GM23338 (cell line): ENCODE data around the gene CACTIN. TPM values are rescaled to one million over a fixed set of nuclear protein-coding genes. Genes with fewer than 3 reads are reported as not detected.

Experiments used
- ATAC-seq: fragments of 200-7000 bp; cut with Tn5 transposase; 3 replicates; pipeline ENCODE4 v1.9.1; 2020
- DNase-seq: peaks from one replicate; pipeline ENCODE4 v3.0.0-alpha.2; 2015; ENCODE audit warnings: low spot score
- H2AFZ ChIP-seq: fragments of 200-600 bp; sonication (generic); 2 replicates; pipeline ENCODE4 v1.8.0; 2016; ENCODE audit warnings: antibody characterized with exemption, mild to moderate bottlenecking, moderate library complexity
- H3F3A ChIP-seq: fragments of 200-600 bp; sonication (generic); replicated peaks from 2 replicates; pipeline ENCODE4 v1.8.0; 2017; ENCODE audit warnings: antibody characterized with exemption, mixed run types, low read depth
- H3K27ac ChIP-seq: fragments of 200-600 bp; sonication (generic); 2 replicates; pipeline ENCODE4 v1.6.1; 2016; ENCODE audit warnings: low read depth
- H3K27me3 ChIP-seq: fragments of 200-600 bp; sonication (generic); 2 replicates; pipeline ENCODE4 v1.8.0; 2016; ENCODE audit warnings: mild to moderate bottlenecking, mixed run types, moderate library complexity; ENCODE audit not compliant: insufficient read depth
- H3K36me3 ChIP-seq: fragments of 200-600 bp; sonication (generic); 2 replicates; pipeline ENCODE4 v1.8.0; 2016; ENCODE audit warnings: mild to moderate bottlenecking; ENCODE audit not compliant: insufficient read depth
- H3K4me1 ChIP-seq: fragments of 200-600 bp; sonication (generic); 2 replicates; pipeline ENCODE4 v1.8.0; 2016; ENCODE audit warnings: mild to moderate bottlenecking, moderate library complexity; ENCODE audit not compliant: insufficient read depth
- H3K4me2 ChIP-seq: fragments of 200-600 bp; sonication (generic); 2 replicates; pipeline ENCODE4 v1.7.1; 2017; ENCODE audit warnings: mixed run types
- H3K4me3 ChIP-seq: fragments of 200-600 bp; sonication (generic); 2 replicates; pipeline ENCODE4 v1.6.1; 2016; ENCODE audit warnings: mixed run types
- H3K79me2 ChIP-seq: fragments of 200-600 bp; sonication (generic); replicated peaks from 2 replicates; pipeline ENCODE4 v1.8.0; 2017; ENCODE audit warnings: mild to moderate bottlenecking; ENCODE audit not compliant: insufficient read depth
- H3K9me2 ChIP-seq: fragments of 200-600 bp; sonication (generic); 2 replicates; pipeline ENCODE4 v1.8.0; 2017; ENCODE audit not compliant: insufficient read depth
- H4K20me1 ChIP-seq: fragments of 200-600 bp; sonication (generic); replicated peaks from 2 replicates; pipeline ENCODE4 v1.8.0; 2017; ENCODE audit warnings: mild to moderate bottlenecking; ENCODE audit not compliant: insufficient read depth
- H3K27ac Mint-ChIP-seq: 2 replicates; pipeline ENCODE4 v1.8.0; 2020; ENCODE audit warnings: inconsistent platforms, mild to moderate bottlenecking, moderate library complexity, mixed read lengths
- H3K27me3 Mint-ChIP-seq: 3 replicates; pipeline ENCODE4 v1.8.0; 2022; ENCODE audit warnings: low read depth, mild to moderate bottlenecking, moderate library complexity, mixed read lengths, inconsistent platforms; ENCODE audit not compliant: insufficient read depth, poor library complexity
- H3K36me3 Mint-ChIP-seq: 3 replicates; pipeline ENCODE4 v1.8.0; 2021; ENCODE audit warnings: low read depth, mild to moderate bottlenecking, inconsistent platforms, moderate library complexity, mixed read lengths
- H3K4me1 Mint-ChIP-seq: 3 replicates; pipeline ENCODE4 v1.8.0; 2020; ENCODE audit warnings: mild to moderate bottlenecking, inconsistent platforms, mixed read lengths
- H3K4me3 Mint-ChIP-seq: 3 replicates; pipeline ENCODE4 v1.8.0; 2021; ENCODE audit warnings: moderate library complexity, mild to moderate bottlenecking, inconsistent platforms, mixed read lengths
- H3K9me3 Mint-ChIP-seq: 3 replicates; pipeline ENCODE4 v1.8.0; 2020; ENCODE audit warnings: moderate library complexity, mild to moderate bottlenecking, inconsistent platforms, mixed read lengths
- CREB1 ChIP-seq: fragments of 250-450 bp; sonication (Bioruptor Pico); IDR thresholded peaks from 2 replicates; pipeline ENCODE4 v1.5.0; 2020; ENCODE audit warnings: low read depth, mild to moderate bottlenecking, moderate library complexity
- JUNB ChIP-seq: IDR thresholded peaks from one replicate; pipeline ENCODE4 v1.6.1; 2016; ENCODE audit warnings: antibody characterized with exemption; ENCODE audit not compliant: unreplicated experiment
- NANOG ChIP-seq: IDR thresholded peaks from 2 replicates; pipeline ENCODE4 v1.6.1; 2016; ENCODE audit warnings: antibody characterized with exemption, borderline replicate concordance
- POLR2AphosphoS5 ChIP-seq: IDR thresholded peaks from 2 replicates; pipeline ENCODE4 v1.6.1; 2016; ENCODE audit warnings: antibody characterized with exemption, low read depth
- REST ChIP-seq: IDR thresholded peaks from one replicate; pipeline ENCODE4 v1.6.1; 2018; ENCODE audit warnings: antibody characterized with exemption; ENCODE audit not compliant: unreplicated experiment
- STAT1 ChIP-seq: IDR thresholded peaks from one replicate; pipeline ENCODE4 v1.6.1; 2016; ENCODE audit warnings: antibody characterized with exemption; ENCODE audit not compliant: unreplicated experiment
- ZNF114 ChIP-seq: fragments of 250-450 bp; sonication (Bioruptor Pico); IDR thresholded peaks from 2 replicates; pipeline ENCODE4 v1.5.0; 2020; ENCODE audit warnings: mild to moderate bottlenecking, moderate library complexity
- ZNF331 ChIP-seq: fragments of 250-450 bp; sonication (Bioruptor Pico); IDR thresholded peaks from 2 replicates; pipeline ENCODE4 v1.5.0; 2020; ENCODE audit warnings: low read depth, mild to moderate bottlenecking, moderate library complexity
- polyA plus RNA-seq: library from polyadenylated mRNA; unstranded; fragments of >200 nt; fragmentation: Nextera tagmentation; extraction: Ambion mirVana; gene quantifications from 2 replicates; pipeline ENCODE4 v1.2.1, GENCODE V29; 2016
- total RNA-seq: library from RNA; depleted of rRNA; stranded (reverse); fragments of >200 nt; shearing (Covaris generic); gene quantifications from 2 replicates; pipeline ENCODE4 v1.2.3, GENCODE V29; 2014
- TF ChIP-seq, protein P1 (sequence below), 2 experiments: fragments of 200-600 bp in 1 of 2; sonication (generic) in 1 of 2; conservative IDR thresholded peaks; 2 replicates each; pipeline versions ENCODE4 v1.5.1 to v1.6.1; 2016 to 2017; ENCODE audit warnings: antibody characterized with exemption in 2 of 2, low read depth in 2 of 2, mild to moderate bottlenecking in 2 of 2, moderate library complexity in 1 of 2

CACTIN gene
- total and polyA plus RNA-seq, 2 experiments from 2014 or later = 14.3 to 47.4 TPM

DNA sequence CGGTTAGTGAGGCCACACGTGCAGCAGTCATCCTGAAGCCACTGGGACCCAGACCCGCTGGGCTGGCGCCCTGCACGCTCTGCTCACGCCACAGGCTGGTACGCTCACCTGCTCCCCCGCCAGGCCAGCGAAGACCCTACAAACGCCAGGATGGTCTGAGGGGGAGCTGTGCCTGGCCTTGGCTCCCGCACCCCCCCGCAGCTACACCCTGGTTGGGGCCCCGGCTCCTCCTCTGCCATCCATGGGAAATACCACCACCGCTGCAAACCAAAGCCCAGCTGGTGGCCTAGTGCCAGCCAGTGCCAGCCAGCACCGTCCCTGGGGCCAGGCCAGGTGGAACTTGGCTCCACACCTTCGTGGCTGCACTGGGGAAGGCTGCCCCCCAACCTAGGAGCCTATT lies 23.3 kb upstream of the CACTIN start:
- H2AFZ ChIP-seq = no peak overlapping the region
- H3K4me1 Mint-ChIP-seq = no peaks in the 10 kb centered on the region
- ATAC-seq = peak; percentile 71

More for the DNA sequence above, 23.3 kb upstream of the CACTIN start:
- H4K20me1 ChIP-seq = no peaks in the 10 kb centered on the region; the same call in 1 of the 2 replicates
- H3K4me1 ChIP-seq = no peaks in the 10 kb centered on the region
- H3K79me2 ChIP-seq = no peaks in the 10 kb centered on the region
- H3K36me3 ChIP-seq = no peaks in the 10 kb centered on the region
- no peaks in the 10 kb centered on the region for H3K9me3 Mint-ChIP-seq
- no peak overlapping the region for H3K27ac ChIP-seq
- no peak overlapping the region for H3K4me3 Mint-ChIP-seq
- TF ChIP-seq POLR2AphosphoS5 = no peak
- no peak for TF ChIP-seq CREB1 (CRISPR knock-in tag)
- TF ChIP-seq, protein P1, sequence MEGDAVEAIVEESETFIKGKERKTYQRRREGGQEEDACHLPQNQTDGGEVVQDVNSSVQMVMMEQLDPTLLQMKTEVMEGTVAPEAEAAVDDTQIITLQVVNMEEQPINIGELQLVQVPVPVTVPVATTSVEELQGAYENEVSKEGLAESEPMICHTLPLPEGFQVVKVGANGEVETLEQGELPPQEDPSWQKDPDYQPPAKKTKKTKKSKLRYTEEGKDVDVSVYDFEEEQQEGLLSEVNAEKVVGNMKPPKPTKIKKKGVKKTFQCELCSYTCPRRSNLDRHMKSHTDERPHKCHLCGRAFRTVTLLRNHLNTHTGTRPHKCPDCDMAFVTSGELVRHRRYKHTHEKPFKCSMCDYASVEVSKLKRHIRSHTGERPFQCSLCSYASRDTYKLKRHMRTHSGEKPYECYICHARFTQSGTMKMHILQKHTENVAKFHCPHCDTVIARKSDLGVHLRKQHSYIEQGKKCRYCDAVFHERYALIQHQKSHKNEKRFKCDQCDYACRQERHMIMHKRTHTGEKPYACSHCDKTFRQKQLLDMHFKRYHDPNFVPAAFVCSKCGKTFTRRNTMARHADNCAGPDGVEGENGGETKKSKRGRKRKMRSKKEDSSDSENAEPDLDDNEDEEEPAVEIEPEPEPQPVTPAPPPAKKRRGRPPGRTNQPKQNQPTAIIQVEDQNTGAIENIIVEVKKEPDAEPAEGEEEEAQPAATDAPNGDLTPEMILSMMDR (conservative IDR thresholded peaks at IDR 0.05; ENCODE audit: low read depth in 2 of 2) = peak; percentile 21 to 42
- TF ChIP-seq ZNF331 (CRISPR knock-in tag) = no peak
- no peak for TF ChIP-seq NANOG
- TF ChIP-seq REST = no peak
- TF ChIP-seq STAT1 = no peak
- no peak for TF ChIP-seq JUNB
- no peak for TF ChIP-seq ZNF114 (CRISPR knock-in tag)
- DNase-seq = peak; percentile 55
- H3K27ac Mint-ChIP-seq = no peak overlapping the region
- no peak overlapping the region for H3K4me3 ChIP-seq
- H3K4me2 ChIP-seq = no peak overlapping the region
- no peaks in the 10 kb centered on the region for H3K9me2 ChIP-seq
- H3K27me3 Mint-ChIP-seq = peaks cover 3% of the 10 kb centered on the region
- H3K27me3 ChIP-seq = no peaks in the 10 kb centered on the region
- H3F3A ChIP-seq = no peaks in the 10 kb centered on the region
- H3K36me3 Mint-ChIP-seq = peaks cover 5% of the 10 kb centered on the region; the same call in 1 of the 3 replicates
